GM19351 (cell line): ENCODE data around the gene CHST14.
"Not testable (repeated sequence)": the region's sequence is repeated elsewhere in the genome, so short reads cannot be mapped to it uniquely, and the experiment has no call there.

Source experiments
- ATAC-seq: cut with Tn5 transposase; IDR thresholded peaks from one replicate; pipeline ENCODE4 v1.9.1; 2021; ENCODE audit warnings: mild to moderate bottlenecking, moderate library complexity; ENCODE audit not compliant: unreplicated experiment

CHST14 gene

DNA sequence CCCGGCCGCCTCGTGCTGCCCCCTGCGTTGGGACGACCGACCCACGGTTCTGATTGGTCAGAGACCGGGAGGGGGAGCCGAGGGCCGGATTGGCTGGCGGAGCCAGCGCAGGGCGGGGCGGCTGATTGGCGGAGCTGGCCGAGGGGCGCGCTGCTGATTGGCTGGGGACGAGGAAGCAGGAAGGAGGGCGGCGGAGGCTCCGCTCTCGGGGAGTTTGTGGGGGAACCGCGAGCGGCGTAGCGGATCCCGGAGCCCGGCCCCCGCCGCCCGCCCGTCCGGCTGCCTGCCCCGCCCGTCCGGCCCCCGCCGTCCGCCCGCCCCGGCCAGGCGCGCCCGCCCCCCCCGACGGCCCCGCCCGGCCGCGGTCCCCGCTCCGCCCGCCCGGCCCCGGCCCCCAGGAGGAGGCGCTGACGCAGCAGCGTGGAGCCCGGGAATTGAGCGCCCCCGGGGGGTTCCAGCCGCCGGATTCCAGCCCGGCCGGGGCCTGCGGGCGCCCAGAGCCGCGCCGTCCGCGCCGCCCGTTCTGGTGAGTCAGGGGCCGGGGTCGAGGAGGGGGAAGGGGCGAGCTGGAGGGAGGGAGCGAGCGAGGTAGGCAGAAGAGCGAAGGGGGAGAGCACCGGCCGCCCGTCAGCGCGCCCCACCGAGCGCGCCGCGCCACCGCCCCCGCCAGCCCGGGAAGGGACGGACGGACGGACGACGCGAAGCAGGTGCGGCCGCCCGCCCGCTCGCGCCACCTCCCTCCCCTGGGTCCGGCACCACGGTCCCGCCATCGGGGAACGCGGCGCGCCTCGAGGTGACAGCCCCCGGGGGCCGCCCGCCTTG is 29.8 kb upstream of the CHST14 start, which contains the start of gene BAHD1:
Gene BAHD1, plus strand, starts transcription at position 211 of the 822 bp plus-strand sequence. CDS start 17,512 bp downstream, outside the sequence.
- ATAC-seq, result peak; percentile 87

DNA sequence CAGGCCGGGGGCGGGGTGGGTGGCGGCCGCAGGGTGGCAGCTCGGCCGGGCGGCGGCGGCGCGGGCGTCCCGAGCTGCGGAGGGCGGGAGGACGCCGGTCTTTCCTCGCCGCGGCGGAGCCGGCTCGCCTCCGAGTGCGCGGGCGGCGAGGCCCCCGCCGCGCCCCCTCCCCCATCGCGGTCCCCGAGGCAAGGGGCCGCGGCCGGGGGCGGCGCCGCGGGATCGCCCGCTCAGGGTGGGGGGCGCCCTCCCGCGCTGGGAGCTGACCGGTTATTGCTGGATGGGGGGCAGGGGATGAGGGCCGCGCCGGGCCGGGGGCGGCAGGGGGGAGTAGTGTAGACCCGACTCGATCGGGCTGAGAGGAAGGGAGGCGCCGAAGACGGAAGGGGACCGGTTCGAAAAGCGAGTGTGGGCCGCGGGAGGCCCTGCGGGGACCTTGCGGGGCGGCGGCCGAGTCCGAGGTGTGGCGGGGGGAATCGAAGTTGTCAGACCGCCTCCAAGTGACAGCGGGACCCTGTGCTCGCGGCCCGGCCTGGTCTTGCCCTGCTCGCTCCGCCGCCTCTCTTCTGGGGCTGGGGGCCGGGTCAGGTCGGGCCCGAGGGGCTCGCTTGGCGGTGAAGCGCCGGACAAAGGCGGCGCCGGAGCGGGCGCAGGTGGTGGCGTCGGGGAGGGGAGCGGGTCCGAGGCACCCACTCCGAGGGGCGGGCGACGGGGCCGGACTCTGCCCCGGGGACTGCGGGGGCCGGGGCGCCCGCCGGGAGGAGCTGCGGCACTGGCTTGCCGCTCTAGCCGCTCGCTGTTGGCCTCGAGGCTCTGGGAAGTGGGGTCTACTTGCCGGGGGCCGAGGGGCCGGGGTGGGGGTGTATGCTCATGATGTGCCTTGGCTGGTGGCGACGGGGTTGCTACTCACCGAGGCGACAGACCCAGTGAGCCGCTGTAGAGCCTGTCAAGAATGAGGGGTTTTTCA is 28.9 kb upstream of the CHST14 start:
- ATAC-seq, result no peak

DNA sequence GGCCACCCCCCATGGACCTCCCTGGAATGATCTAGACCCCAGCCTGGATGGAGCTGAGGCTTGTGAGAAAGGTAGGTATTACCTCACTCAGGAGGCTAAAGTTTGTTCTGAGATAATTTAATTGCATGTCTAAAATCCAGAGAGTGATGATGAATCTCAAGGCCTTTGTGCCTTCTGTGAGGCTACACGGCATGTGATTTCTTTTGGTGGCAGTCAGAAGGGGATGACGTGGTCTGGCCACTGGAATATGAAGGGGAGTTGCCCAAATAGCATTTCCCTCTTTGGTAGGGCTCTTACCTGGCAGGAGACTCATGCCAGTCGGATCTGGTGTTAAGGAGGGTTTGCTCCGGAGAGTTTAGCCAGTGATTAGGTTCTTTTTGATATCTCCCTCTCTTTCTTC is 27.5 kb upstream of the CHST14 start:
- no peak for ATAC-seq

DNA sequence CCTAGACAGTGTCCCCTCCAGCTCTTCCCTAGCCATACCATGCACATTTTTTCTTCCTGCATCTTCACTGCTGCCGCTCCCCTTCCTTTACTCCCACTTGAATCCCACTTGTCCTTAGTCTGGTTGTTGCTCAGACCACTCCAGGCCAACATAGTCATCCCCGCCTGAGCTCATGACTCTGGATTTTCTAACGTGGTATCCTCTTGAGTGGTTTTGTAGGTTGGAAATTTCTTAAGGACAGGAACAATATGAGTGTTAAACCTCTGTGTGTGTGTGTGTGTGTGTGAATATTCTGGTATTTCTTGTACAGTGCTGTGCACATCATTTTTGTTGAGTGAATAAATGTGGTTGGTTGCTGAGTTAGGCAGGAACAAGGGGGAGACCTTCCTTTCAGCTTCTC is 26.9 kb upstream of the CHST14 start:
- ATAC-seq, result no peak

DNA sequence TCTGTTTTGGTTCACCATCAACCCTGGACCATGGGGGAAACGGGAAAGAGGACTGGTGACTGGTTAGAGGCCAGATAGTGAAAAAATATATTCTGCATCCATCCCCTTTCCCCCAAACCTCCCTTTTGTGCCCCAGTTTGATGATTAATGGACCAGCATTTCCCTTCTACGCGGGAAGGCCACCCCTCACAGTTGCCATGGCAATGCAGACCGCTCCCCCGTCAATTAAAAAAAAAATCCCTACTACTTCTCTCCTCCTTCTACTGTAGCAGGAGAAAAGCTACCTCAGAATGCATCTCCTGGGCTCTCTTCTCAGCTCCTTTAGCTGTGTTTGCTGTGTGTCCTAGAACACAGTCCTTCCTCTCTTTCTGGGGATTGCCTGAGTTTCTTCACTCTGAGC is 26.0 kb upstream of the CHST14 start:
- ATAC-seq, result no peak

DNA sequence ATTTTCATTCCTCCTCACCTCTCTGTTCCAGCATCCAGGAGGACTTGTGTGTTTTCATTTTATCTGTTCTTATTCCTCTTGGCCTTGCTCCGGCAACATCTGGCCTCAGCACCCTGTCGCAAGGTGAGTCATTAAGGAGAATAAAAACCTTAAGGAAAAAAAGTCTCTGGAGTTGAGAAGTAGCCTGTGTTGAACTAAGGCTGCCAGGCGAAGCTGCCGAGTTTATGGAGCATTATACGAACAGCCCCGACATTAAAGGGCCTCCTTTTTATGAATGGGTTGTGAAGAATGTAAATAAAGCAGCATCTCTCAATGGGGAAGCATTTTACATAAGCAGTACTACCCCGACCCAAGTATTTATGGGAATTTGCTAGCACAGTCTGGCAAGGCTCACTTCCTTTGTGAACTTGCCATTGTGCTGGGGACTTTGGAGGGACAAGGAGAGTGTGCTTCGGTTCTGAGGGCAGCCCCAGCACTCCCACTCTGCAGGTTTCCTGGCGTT is 25.3 kb upstream of the CHST14 start:
- ATAC-seq, result no peak

DNA sequence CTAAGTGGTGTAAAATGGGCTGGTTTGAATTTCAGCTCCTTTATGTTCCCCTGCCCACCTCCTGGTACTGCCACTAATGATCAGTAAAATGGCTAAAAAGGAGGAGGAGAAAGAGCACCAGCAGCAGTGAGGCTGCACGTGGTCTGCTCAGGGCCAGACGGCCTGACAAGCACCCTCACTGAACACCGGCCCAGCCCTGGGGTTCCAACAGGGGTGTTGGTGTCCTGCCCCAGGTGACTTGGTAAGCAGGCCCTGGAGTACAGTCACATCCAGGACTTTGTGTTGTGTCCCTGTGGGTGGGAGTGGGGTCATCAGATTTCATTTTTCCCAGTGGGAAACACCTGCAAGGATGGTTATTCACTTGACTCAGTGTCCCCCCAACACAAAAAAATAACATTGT is 24.6 kb upstream of the CHST14 start:
- no peak for ATAC-seq

DNA sequence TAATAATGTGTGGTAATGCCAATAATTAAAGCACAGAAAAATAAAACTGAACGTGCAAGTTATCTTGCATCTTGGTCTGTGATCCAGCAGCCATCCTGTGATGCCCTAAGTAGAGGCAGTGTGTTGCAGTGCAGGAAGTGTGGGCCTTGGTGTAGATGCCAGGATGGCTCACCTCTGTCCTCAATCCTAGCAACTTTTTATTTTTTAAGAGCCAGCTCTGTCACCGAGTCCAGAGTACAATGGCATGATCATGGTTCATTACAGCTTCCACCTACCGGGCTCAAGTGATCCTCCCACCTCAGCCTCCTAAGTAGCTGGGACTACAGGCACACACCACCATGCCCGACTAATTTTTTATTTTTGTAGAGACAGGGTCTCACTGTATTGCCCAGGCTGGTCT is 22.4 kb upstream of the CHST14 start:
- no peak for ATAC-seq

DNA sequence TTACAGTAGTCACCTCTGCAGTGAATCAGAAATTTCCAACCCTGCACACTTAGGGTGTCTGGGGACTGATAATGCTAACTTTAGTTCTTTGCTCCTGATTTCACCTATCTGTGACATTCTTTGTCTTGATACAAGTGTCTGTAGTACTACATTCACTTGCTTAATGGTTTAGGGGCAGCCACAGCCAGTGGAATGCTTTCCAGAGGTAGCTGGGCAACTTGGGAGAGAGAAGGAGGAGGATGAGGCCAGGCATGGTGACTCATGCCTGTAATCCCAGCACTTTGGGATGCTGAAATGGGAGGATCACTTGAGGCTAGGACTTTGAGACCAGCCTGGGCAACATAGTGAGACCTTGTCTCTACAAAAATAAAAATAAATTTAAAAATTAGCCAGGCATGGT is 21.5 kb upstream of the CHST14 start:
- no peak for ATAC-seq

DNA sequence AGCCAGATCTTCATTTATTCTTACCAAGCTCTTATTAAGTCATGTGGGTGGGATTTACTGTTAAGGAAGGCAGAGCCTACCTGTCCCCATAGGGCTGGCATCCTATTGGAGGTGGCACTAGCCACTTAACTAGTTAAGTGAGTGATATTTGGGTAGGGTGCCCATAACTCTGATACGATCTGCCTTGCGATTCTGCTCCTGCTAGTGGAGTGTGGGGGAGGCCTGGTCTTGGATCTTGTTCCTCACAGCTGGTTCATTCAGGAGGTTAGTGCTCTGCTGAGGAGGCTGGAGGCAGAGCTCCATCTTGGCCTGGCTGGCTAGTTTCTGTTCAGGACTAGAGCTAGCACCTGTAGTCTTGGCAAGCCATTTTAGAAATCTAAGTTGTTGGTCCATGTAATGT is 20.7 kb upstream of the CHST14 start:
- ATAC-seq, result no peak

DNA sequence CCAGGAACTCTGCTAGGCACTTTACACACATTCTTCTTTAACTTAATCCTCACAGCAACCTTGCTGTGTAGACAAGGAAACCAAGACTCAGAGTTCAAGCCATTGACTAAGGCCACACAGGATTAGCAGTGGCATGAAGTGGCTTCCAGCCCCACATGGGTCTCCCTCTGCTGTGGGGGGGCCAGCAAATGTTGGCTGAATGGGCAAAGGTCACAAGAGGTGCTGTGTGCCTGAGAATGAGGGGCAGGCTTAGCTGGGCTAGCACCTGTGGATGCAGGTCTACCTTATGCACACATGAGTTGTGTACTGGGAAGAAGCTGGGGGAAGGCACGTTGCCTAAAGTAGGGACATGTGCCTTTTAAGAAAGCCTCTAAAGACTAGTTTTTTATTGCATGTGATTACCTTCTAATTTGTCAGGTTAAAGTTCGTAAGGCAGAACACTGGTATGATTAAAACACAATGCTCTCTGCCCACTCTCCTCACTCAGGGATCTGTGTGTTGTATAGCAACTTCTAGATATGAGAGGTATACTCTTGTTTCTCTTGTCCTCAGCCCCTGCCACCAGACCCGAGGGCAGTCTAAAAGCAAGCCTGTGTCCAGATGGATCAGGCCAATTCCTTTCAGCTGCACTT is 19.1 kb upstream of the CHST14 start:
- ATAC-seq, result no peak

DNA sequence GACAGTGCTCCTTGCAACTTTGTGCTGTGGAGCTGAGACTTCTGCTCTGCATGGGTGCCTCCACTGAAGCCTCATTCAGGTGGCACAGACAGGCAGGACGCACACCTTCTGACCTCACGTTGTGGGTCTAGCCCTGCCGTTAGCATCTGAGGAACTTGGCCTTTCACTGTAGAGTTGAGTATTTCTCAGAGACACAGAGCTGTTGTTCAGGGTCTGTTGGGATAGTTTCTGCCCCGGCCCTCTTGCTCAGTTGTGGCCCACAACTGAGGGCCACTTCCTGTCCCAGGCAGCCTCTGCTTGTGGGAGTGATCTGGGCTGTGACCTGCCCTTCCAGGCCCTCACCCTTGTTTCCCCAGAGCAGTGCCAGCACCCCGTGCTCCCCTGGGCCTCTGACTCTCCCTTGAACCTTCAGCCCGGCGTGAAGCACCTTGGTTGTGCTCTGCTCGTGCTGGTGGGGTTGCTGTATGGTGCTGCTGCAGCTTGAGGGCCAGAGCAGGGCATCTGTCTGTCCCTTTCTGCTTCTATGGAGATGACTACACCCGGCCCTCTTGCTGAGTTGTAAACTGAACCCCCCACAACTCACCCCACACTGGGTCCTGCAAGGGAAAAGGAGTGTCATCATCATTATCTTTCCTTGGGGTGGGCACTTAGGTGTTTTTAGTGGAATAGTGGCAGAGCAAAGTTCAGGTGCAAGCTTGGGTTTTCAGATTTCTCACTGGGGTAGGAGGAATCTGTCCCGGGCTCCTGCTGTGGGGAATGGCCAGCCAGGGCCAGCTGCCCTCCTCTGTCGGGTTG is 18.3 kb upstream of the CHST14 start:
- peak; percentile 54 for ATAC-seq

DNA sequence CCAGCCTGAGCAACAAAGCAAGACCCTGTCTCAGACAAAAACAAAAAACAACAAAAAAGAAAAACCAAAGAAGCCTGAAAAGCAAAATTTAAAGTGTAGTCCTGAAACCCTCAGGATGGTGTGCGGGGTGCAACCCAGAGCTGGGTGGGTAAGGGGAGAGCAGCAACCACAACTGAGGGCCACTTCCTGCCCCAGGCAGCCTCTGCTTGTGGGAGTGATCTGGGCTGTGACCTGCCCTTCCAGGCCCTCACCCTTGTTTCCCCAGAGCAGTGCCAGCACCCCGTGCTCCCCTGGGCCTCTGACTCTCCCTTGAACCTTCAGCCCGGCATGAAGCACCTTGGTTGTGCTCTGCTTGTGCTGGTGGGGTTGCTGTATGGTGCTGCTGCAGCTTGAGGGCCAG is 16.8 kb upstream of the CHST14 start:
- not testable (repeated sequence) for ATAC-seq

DNA sequence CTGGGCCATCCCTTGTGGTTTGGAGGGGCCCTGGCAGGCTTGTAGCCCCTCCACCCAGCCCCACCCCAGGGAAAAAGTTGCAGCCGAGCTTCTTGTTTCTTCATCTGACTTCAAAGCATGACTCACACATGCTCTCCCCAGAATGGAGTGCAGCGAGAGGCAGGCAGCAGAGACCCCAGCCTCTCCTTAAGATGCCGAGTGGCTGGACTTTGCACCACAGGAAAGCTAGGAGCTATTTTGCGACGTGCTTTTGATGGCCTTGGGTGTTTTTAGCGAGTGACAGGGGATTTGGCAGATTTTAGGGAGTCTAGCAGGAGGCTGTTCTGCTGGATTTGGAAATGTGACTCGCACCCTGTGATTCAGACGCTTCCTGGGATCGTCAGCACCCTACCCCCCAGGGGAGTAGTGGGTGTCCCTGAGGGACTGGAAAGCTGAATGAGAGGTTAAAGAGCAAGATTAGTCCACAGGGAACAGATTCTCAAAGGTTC is 15.8 kb upstream of the CHST14 start:
- no peak for ATAC-seq

DNA sequence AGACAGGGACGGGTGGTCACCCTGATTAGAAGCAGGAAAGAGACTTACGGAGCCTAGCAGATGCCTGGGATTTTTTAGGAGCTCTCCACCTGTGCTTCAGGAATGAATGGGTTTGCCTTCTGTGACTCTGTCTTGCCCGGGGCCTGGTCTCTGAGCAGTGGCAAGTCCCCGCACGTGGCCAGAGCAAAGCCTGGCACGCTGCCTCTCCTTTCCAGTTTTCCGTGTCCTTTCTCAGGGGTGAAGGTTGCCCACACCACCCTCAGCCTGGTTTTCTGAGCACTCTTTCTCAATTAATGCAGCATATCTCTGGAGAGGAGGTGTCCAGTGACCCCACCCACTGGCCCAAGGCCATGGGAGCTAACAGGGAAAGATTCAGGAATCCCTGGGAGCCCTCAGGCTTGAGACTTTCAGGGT is 14.5 kb upstream of the CHST14 start:
- no peak for ATAC-seq

DNA sequence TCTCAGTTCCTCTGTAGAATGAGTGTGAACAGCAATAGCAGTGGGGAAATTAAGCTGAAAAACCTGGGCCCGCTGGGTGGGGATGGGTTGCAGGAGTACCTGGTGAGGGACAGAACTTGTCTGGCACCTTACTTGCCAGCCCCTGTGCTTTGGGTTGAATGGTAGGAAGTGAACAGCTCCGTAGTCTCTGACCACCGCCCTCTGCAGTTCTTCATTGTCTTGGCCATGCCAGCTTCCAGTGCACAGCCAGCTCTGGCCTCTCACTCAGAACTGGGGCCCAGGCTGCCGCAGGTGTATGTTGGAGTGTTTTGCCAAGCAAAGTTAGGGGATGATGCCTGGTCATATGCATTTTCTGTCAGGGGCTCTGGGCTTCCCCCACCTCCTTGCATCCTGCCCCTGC is 14.0 kb upstream of the CHST14 start:
- no peak for ATAC-seq

DNA sequence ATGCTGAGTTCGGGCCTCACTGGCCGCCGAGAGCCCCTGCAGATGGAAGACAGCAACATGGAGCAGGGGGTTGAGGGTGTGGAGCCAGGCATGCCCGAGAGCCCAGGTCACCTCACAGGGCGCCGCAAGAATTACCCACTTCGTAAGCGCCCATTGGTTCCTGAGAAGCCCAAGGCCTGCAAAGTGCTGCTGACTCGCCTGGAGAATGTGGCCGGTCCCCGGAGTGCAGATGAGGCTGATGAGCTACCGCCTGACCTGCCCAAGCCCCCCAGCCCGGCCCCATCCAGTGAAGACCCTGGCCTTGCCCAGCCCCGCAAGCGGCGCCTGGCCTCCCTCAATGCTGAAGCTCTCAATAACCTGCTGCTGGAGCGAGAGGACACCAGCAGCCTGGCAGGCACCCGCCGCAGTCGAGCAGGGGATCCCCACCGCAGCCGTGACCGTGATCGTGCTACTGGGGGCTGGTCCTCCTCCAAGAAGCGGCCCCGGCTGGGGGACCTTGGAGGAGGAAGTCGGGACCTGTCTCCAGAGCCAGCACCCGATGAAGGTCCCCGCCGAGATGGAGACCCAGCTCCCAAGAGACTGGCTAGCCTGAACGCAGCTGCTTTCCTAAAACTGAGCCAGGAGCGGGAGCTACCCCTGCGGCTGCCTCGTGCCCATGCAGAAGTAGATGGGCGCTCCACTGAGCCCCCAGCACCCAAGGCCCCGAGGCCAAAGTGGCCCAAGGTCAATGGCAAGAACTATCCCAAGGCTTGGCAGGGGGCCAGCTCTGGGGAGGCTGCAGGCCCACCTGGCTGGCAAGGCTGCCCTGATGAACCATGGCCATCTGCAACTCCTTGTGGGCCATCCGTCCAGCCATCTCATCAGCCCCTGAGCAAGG is 12.1 kb upstream of the CHST14 start:
- ATAC-seq, result no peak

DNA sequence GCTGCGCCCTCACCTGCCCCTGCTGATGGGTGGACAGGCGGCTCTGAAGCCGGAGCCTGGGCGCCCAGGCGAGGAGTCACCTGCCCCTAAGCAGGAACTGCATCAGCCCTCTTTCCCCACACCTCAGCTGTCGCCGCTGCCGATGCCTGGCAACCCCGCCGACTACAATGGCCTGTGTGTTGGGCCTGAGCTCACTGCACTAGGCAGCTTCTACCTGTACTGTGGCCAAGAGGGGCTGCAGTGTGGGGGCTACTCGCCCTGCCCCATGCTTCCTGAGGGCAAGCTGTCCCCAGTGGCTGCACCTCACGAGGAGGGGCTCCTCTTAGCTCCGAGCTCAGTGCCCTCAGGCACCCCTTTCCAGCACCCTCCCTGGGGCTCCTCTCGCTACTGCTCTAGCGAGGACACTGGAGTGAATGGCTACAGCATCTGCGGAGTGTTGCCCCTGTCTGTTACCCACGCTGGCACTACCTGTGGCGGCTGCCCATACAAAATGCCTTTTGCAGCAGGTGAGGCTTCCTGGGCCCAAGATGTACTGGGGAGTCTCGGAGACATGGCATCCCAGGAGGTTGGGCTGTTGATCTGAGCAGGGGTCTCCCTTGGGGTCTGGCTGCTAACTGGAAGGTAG is 11.3 kb upstream of the CHST14 start:
- ATAC-seq, result no peak

DNA sequence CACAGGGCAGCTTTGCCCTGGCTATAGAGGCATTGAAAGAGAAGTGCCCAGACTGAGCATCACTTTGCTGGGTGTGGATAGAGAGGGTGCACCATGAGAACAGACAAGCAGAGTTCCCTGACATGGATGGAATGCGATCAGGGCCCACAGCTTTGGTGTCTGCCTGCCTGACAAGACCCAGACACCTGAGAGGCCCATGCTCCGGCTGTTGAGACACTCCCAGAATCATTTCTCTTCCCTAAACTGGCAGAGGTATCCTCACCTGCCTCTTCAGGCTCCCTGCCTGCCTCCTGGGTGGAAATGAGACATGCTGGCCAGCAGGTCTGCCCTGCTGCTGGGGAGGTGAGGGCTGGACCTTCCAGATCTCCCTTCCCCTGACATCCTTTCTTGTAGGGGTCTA is 10.4 kb upstream of the CHST14 start:
- no peak for ATAC-seq
